ENCODE data around the gene VTN.

Gene VTN

DNA sequence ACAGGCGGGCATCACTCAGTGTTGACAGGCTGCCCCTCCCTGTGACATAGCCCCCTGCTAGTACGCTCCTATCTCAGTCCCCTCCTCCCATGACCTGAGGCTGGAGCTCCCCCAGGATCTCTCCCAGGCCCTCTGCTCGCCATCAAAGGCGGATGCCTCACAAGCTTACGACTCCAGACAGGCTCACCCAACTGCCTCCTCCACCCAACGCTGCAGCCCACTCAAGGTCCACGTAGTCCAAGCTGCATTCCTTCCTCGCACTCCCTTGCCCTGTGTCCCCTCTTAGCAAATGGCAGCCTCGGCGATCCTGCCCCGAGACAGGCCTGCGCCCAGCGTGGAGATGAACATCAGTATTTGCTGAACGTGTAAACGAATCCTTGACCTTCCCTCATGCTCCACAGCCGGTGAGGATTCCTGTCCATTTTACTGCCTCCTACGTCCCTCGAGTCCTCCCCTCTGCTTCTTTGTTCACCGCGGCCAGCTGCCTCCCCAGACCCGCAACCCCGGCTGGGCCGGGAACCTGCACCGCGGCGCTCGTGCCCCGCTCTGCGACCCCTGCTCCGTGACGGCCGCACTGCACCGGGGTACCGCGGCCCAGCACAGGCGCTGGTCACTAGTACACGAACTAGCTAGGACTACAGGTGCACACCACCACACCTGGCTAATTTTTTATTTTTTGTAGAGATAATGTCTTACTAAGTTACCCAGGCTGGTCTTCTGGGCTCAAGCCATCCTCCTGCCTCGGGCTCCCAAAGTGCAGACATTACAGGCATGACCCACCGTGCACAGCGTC lies 51.9 kb downstream of the VTN start:
- H3K27ac ChIP-seq (ENCODE audit: low read length) = peak overlapping the region; percentile 77
- H3K79me2 ChIP-seq (ENCODE audit: insufficient read depth, low read length) = peaks cover 46% of the 10 kb centered on the region

More for the DNA sequence above, 51.9 kb downstream of the VTN start:
- H3K27me3 ChIP-seq (ENCODE audit: insufficient read depth, low read length, poor library complexity) = peaks cover 5% of the 10 kb centered on the region
- DNase-seq (no peak), ATAC-seq (ENCODE audit: insufficient read depth, low read depth) (no peak)
- peaks cover 44% of the 10 kb centered on the region for H3K4me1 ChIP-seq (ENCODE audit: insufficient read depth, low read length)
- H3K4me3 ChIP-seq (ENCODE audit: low read depth in 1 of 2, low read length in 2 of 2) = peak overlapping the region; percentile 32 to 65; a peak in 3 of 4 replicates
- peak overlapping the region; percentile 77 for H3K4me2 ChIP-seq (ENCODE audit: insufficient read depth, low read length)
- peaks cover 14% of the 10 kb centered on the region; the same call in 1 of the 2 replicates for H4K20me1 ChIP-seq (ENCODE audit: insufficient read depth, low read length)
- H3K9me3 ChIP-seq (ENCODE audit: insufficient read depth, low read length, severe bottlenecking) = no peaks in the 10 kb centered on the region
- TF ChIP-seq EZH2 (IDR thresholded peaks at IDR 0.05; ENCODE audit: borderline replicate concordance, low read depth, low read length, severe bottlenecking) = no peak
- TF ChIP-seq, protein P1, sequence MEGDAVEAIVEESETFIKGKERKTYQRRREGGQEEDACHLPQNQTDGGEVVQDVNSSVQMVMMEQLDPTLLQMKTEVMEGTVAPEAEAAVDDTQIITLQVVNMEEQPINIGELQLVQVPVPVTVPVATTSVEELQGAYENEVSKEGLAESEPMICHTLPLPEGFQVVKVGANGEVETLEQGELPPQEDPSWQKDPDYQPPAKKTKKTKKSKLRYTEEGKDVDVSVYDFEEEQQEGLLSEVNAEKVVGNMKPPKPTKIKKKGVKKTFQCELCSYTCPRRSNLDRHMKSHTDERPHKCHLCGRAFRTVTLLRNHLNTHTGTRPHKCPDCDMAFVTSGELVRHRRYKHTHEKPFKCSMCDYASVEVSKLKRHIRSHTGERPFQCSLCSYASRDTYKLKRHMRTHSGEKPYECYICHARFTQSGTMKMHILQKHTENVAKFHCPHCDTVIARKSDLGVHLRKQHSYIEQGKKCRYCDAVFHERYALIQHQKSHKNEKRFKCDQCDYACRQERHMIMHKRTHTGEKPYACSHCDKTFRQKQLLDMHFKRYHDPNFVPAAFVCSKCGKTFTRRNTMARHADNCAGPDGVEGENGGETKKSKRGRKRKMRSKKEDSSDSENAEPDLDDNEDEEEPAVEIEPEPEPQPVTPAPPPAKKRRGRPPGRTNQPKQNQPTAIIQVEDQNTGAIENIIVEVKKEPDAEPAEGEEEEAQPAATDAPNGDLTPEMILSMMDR (IDR thresholded peaks at IDR 0.05; ENCODE audit: borderline replicate concordance, extremely low read depth, low read length, poor library complexity, severe bottlenecking) = no peak
- peak overlapping the region; percentile 68 for H3K9ac ChIP-seq (ENCODE audit: low read depth, low read length)
- H2AFZ ChIP-seq (ENCODE audit: low read depth, low read length) = peak overlapping the region; percentile 82
- H3K36me3 ChIP-seq (ENCODE audit: insufficient read depth, low read length) = peaks cover 20% of the 10 kb centered on the region

All from DND-41 (cell line).